ENCODE measurements around the gene PSMG2.
A peak's percentile ranks its signal among the peaks of the same experiment; 100 is the strongest.

Gene PSMG2

GRCh38 chr18:12659904-12660605, 42.8 kb upstream of the PSMG2 start:
- DNase-seq (ENCODE audit: low read depth): peak; percentile 63
- no peak overlapping the region for H3K4me3 ChIP-seq (ENCODE audit: low read length)
- peak; percentile 98 for TF ChIP-seq CTCF (conservative IDR thresholded peaks at IDR 0.05; ENCODE audit: low read length)

GRCh38 chr18:12668041-12668440, 34.8 kb upstream of the PSMG2 start:
- TF ChIP-seq CTCF (conservative IDR thresholded peaks at IDR 0.05; ENCODE audit: low read length): no peak
- no peak overlapping the region for H3K4me3 ChIP-seq (ENCODE audit: low read length)
- no peak for DNase-seq (ENCODE audit: low read depth)

GRCh38 chr18:12679183-12679786, 23.6 kb upstream of the PSMG2 start:
- no peak for TF ChIP-seq CTCF (conservative IDR thresholded peaks at IDR 0.05; ENCODE audit: low read length)
- DNase-seq (ENCODE audit: low read depth): peak; percentile 76
- peak overlapping the region; percentile 41 for H3K4me3 ChIP-seq (ENCODE audit: low read length)

- peak; percentile 12 for DNase-seq (ENCODE audit: low read depth)
These were observed 16.7 kb upstream of the PSMG2 start for GRCh38 chr18:12686100-12686499.

GRCh38 chr18:12689256-12689850, 13.5 kb upstream of the PSMG2 start:
- no peak for DNase-seq (ENCODE audit: low read depth)
- no peak overlapping the region for H3K4me3 ChIP-seq (ENCODE audit: low read length)
- TF ChIP-seq CTCF (conservative IDR thresholded peaks at IDR 0.05; ENCODE audit: low read length): no peak

More at GRCh38 chr18:12686100-12686499, 16.7 kb upstream of the PSMG2 start:
- no peak overlapping the region for H3K4me3 ChIP-seq (ENCODE audit: low read length)
- TF ChIP-seq CTCF (conservative IDR thresholded peaks at IDR 0.05; ENCODE audit: low read length): no peak

- no peak for DNase-seq (ENCODE audit: low read depth)
- no peak for TF ChIP-seq CTCF (conservative IDR thresholded peaks at IDR 0.05; ENCODE audit: low read length)
- H3K4me3 ChIP-seq (ENCODE audit: low read length): no peak overlapping the region
These were observed 10.6 kb upstream of the PSMG2 start for GRCh38 chr18:12692206-12692605.

- no peak for TF ChIP-seq CTCF (conservative IDR thresholded peaks at IDR 0.05; ENCODE audit: low read length)
- H3K4me3 ChIP-seq (ENCODE audit: low read length): no peak overlapping the region
- DNase-seq (ENCODE audit: low read depth): no peak
These were observed 8.8 kb upstream of the PSMG2 start for GRCh38 chr18:12694032-12694431.

Data from AG10803 (cell line).